Measurements from ENCODE around the gene CRCP. TPM values are rescaled to one million over a fixed set of nuclear protein-coding genes. Genes with fewer than 3 reads are reported as not detected.

Gene CRCP
- total RNA-seq, 1 donor from 2014 or later = 27.0 TPM

DNA sequence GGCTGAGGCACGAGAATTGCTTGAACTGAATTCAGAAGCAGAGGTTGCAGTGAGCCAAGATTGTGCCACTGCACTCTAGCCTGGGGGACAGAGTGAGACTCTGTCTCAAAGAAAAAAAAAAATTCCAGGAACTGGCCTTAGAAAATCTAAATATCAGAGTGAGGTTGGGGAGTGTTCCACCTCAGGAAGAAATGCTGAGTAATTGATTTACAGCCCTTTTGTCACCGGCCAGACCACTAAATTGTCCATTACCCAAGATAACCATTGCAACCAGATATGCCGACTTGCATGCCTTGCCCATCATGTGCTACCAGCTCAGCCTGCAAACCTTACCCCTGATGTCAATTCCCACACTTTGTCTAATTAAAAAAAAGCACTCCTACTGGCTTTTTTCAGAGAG lies 42.4 kb downstream of the CRCP start:
- no peak for TF ChIP-seq CTCF (IDR thresholded peaks at IDR 0.05; ENCODE audit: unreplicated experiment)
- H3K9me3 Mint-ChIP-seq = peaks cover 21% of the 10 kb centered on the region
- no peaks in the 10 kb centered on the region for H3K27me3 Mint-ChIP-seq (ENCODE audit: low read depth)
- H3K36me3 Mint-ChIP-seq = peaks cover 48% of the 10 kb centered on the region
- DNase-seq (ENCODE audit: low spot score in 2 of 2, unreplicated experiment in 2 of 2) = no peak
- H3K27ac Mint-ChIP-seq = no peak overlapping the region
- peaks cover 8% of the 10 kb centered on the region for H3K4me1 Mint-ChIP-seq
- no peak overlapping the region for H3K4me3 Mint-ChIP-seq

- TF ChIP-seq CTCF (IDR thresholded peaks at IDR 0.05; ENCODE audit: unreplicated experiment) = no peak
- DNase-seq (ENCODE audit: low spot score in 2 of 2, unreplicated experiment in 2 of 2) = no peak
- H3K27ac Mint-ChIP-seq = no peak overlapping the region
- no peaks in the 10 kb centered on the region for H3K27me3 Mint-ChIP-seq (ENCODE audit: low read depth)
- no peaks in the 10 kb centered on the region for H3K4me1 Mint-ChIP-seq
- H3K9me3 Mint-ChIP-seq = peaks cover 21% of the 10 kb centered on the region
- peaks cover 18% of the 10 kb centered on the region for H3K36me3 Mint-ChIP-seq
- H3K4me3 Mint-ChIP-seq = no peak overlapping the region
Observed at GRCh38 chr7:66162622-66163021, 48.0 kb downstream of the CRCP start.

DNA sequence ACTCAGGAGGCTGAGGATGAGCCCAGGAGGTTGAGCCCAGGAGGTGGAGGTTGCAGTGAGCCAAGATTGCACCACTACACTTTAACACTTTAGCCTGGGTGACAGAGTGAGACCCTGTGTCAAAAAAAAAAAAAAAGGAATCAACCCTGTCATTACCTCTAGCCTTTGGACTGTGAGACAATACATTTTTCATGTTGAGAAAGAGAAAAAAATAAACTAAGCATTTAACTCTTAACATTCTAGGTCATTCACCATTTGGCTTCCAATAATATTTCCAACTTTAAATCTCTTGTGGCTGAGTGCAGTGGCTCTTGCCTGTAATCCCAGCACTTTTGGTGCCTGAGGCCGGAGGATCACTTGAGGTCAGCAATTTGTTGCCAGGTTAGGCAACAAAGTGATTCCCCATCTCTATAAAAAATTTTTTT lies 48.6 kb downstream of the CRCP start:
- TF ChIP-seq CTCF (IDR thresholded peaks at IDR 0.05; ENCODE audit: unreplicated experiment) = no peak
- no peak overlapping the region for H3K4me3 Mint-ChIP-seq
- no peaks in the 10 kb centered on the region for H3K4me1 Mint-ChIP-seq
- no peak for DNase-seq (ENCODE audit: low spot score in 2 of 2, unreplicated experiment in 2 of 2)
- peaks cover 15% of the 10 kb centered on the region for H3K36me3 Mint-ChIP-seq
- H3K27ac Mint-ChIP-seq = no peak overlapping the region
- peaks cover 17% of the 10 kb centered on the region for H3K9me3 Mint-ChIP-seq
- no peaks in the 10 kb centered on the region for H3K27me3 Mint-ChIP-seq (ENCODE audit: low read depth)

GRCh38 chr7:66164356-66164755 lies 49.7 kb downstream of the CRCP start:
- Mint-ChIP-seq H3K27me3 (ENCODE audit: low read depth) (no peaks in the 10 kb centered on the region), H3K9me3 (peaks cover 13% of the 10 kb centered on the region), H3K27ac (no peak overlapping the region), H3K36me3 (peaks cover 8% of the 10 kb centered on the region), H3K4me1 (no peaks in the 10 kb centered on the region), H3K4me3 (no peak overlapping the region)
- DNase-seq (ENCODE audit: low spot score in 2 of 2, unreplicated experiment in 2 of 2) = no peak
- TF ChIP-seq CTCF (IDR thresholded peaks at IDR 0.05; ENCODE audit: unreplicated experiment) = no peak

DNA sequence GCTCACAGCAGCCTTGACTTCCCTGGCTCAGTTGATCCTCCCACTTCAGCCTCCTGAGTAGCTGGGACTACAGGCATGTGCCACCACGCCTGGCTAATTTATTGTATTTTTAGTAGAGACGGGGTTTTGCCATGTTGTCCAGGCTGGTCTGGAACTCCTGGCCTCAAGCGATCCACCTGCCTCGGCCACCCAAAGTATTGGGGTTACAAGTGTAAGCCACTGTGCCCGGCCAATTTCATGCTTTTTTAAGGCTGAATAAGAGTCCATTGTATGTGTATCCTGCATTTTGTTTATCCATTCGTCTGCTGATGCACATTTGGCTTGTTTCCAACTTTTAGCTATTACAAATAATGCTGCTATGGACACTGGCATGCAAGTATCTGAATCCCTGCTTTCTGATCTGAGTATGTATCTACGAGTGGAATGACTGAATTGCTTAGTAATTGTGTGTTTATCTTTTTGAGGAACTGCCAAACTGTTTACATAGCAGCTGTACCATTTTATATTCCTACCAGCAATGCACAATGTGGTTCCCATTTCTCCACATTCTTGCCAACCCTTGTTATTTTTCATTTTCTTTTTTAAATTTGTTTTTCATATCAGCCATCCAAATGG lies 53.2 kb downstream of the CRCP start:
- Mint-ChIP-seq H3K9me3 (no peaks in the 10 kb centered on the region), H3K36me3 (no peaks in the 10 kb centered on the region), H3K27ac (no peak overlapping the region), H3K4me3 (no peak overlapping the region), H3K27me3 (ENCODE audit: low read depth) (no peaks in the 10 kb centered on the region), H3K4me1 (peaks cover 4% of the 10 kb centered on the region)
- DNase-seq (ENCODE audit: low spot score in 2 of 2, unreplicated experiment in 2 of 2) = no peak
- TF ChIP-seq CTCF (IDR thresholded peaks at IDR 0.05; ENCODE audit: unreplicated experiment) = no peak

- no peak overlapping the region for H3K27ac Mint-ChIP-seq
Observed at GRCh38 chr7:66169616-66170015, 55.0 kb downstream of the CRCP start.

More at GRCh38 chr7:66169616-66170015, 55.0 kb downstream of the CRCP start:
- Mint-ChIP-seq H3K36me3 (no peaks in the 10 kb centered on the region), H3K4me3 (no peak overlapping the region), H3K27me3 (ENCODE audit: low read depth) (no peaks in the 10 kb centered on the region), H3K9me3 (no peaks in the 10 kb centered on the region), H3K4me1 (peaks cover 4% of the 10 kb centered on the region)
- TF ChIP-seq CTCF (IDR thresholded peaks at IDR 0.05; ENCODE audit: unreplicated experiment) = no peak
- DNase-seq (ENCODE audit: low spot score in 2 of 2, unreplicated experiment in 2 of 2) = no peak
